WERI-Rb-1 (cell line): ENCODE data around the gene CCDC157.

ENCODE experiments used
- DNase-seq: peaks from one replicate; pipeline ENCODE4 v3.0.0-alpha.2; 2020
- H3K27ac ChIP-seq: fragments of 250-450 bp; sonication (Bioruptor Pico); 2 replicates; pipeline ENCODE4 v1.5.1; 2020; ENCODE audit warnings: mild to moderate bottlenecking, moderate library complexity
- H3K27me3 ChIP-seq: fragments of 250-450 bp; sonication (Bioruptor Pico); 2 replicates; pipeline ENCODE4 v1.5.1; 2021; ENCODE audit warnings: mild to moderate bottlenecking, low read depth, moderate library complexity; ENCODE audit not compliant: insufficient read depth, severe bottlenecking
- H3K36me3 ChIP-seq: fragments of 250-450 bp; sonication (Bioruptor Pico); 2 replicates; pipeline ENCODE4 v1.5.1; 2020; ENCODE audit warnings: mild to moderate bottlenecking, moderate library complexity
- H3K4me3 ChIP-seq: 2 replicates; pipeline ENCODE4 v1.5.1; 2011; ENCODE audit warnings: low read depth, mild to moderate bottlenecking, control low read depth, low read length
- H3K9me3 ChIP-seq: fragments of 250-450 bp; sonication (Bioruptor Pico); 2 replicates; pipeline ENCODE4 v1.5.1; 2021; ENCODE audit warnings: mild to moderate bottlenecking, moderate library complexity; ENCODE audit not compliant: severe bottlenecking
- CTCF ChIP-seq: IDR thresholded peaks from 2 replicates; pipeline ENCODE4 v1.5.1; 2011; ENCODE audit warnings: low read depth, mild to moderate bottlenecking, control low read depth, inconsistent platforms, low read length

CCDC157 gene

GRCh38 chr22:30380011-30380410 is 23.2 kb downstream of the CCDC157 start:
- no peaks in the 10 kb centered on the region for H3K9me3 ChIP-seq
- H3K27ac ChIP-seq, result no peak overlapping the region
- no peak overlapping the region for H3K4me3 ChIP-seq
- H3K36me3 ChIP-seq, result peaks cover 11% of the 10 kb centered on the region
- no peaks in the 10 kb centered on the region for H3K27me3 ChIP-seq
- TF ChIP-seq CTCF, result no peak
- no peak for DNase-seq

GRCh38 chr22:30381264-30381663 is 24.5 kb downstream of the CCDC157 start:
- peaks cover 11% of the 10 kb centered on the region for H3K36me3 ChIP-seq
- no peak for DNase-seq
- TF ChIP-seq CTCF, result no peak
- H3K27ac ChIP-seq, result no peak overlapping the region
- no peaks in the 10 kb centered on the region for H3K27me3 ChIP-seq
- no peaks in the 10 kb centered on the region for H3K9me3 ChIP-seq
- no peak overlapping the region for H3K4me3 ChIP-seq

GRCh38 chr22:30382340-30382739 is 25.5 kb downstream of the CCDC157 start:
- Histone ChIP-seq H3K36me3 (peaks cover 9% of the 10 kb centered on the region), H3K27me3 (no peaks in the 10 kb centered on the region), H3K27ac (no peak overlapping the region), H3K9me3 (no peaks in the 10 kb centered on the region), H3K4me3 (no peak overlapping the region)
- DNase-seq, result no peak
- TF ChIP-seq CTCF, result no peak

GRCh38 chr22:30383061-30383460 is 26.3 kb downstream of the CCDC157 start:
- Histone ChIP-seq H3K9me3 (no peaks in the 10 kb centered on the region), H3K27me3 (no peaks in the 10 kb centered on the region), H3K4me3 (no peak overlapping the region), H3K36me3 (peaks cover 4% of the 10 kb centered on the region), H3K27ac (no peak overlapping the region)
- no peak for DNase-seq
- no peak for TF ChIP-seq CTCF

- peak overlapping the region; percentile 70 for H3K27ac ChIP-seq
- no peak for TF ChIP-seq CTCF
- H3K27me3 ChIP-seq, result no peaks in the 10 kb centered on the region
- DNase-seq, result no peak
- no peaks in the 10 kb centered on the region for H3K9me3 ChIP-seq
- H3K36me3 ChIP-seq, result 0 out of 2 replicates have a peak, but pooled peaks cover 3% of the 10 kb centered on the region
- no peak overlapping the region for H3K4me3 ChIP-seq
Observed at GRCh38 chr22:30385942-30386341, 29.1 kb downstream of the CCDC157 start.

- TF ChIP-seq CTCF, result no peak
- Histone ChIP-seq H3K4me3 (peak overlapping the region; percentile 53), H3K36me3 (0 out of 2 replicates have a peak, but pooled peaks cover 3% of the 10 kb centered on the region), H3K27me3 (no peaks in the 10 kb centered on the region), H3K9me3 (no peaks in the 10 kb centered on the region), H3K27ac (peak overlapping the region; percentile 70)
- no peak for DNase-seq
Observed at GRCh38 chr22:30386608-30386959, 29.8 kb downstream of the CCDC157 start.
